SH-SY5Y (cell line): ENCODE data around the gene TRIAP1.

Source experiments
- GATA2 ChIP-seq: IDR thresholded peaks from 2 replicates; pipeline ENCODE4 v1.6.1; 2011; ENCODE audit warnings: mild to moderate bottlenecking, low read depth, low read length
- GATA3 ChIP-seq: IDR thresholded peaks from 2 replicates; pipeline ENCODE4 v1.6.1; 2011; ENCODE audit warnings: low read depth, mild to moderate bottlenecking, low read length, moderate library complexity

- TF ChIP-seq GATA2 (no peak), GATA3 (no peak)
These were observed 49.1 kb upstream of the TRIAP1 start for GRCh38 chr12:120495186-120495730.
